ENCODE results near the gene JOSD2. TPM values are rescaled to one million over a fixed set of nuclear protein-coding genes. Genes with fewer than 3 reads are reported as not detected.

JOSD2 gene
- total and polyA plus RNA-seq, 8 donors, result 9.9 to 79.4 (median 61.0) TPM; not detected in 1

- intact Hi-C loops (cut with DNase I; ENCODE audit: low total_unique reads), result no loop called here
- TF ChIP-seq CTCF (IDR thresholded peaks at IDR 0.05) (no peak), EP300 (IDR thresholded peaks at IDR 0.05) (no peak), POLR2AphosphoS5 (IDR thresholded peaks at IDR 0.05) (no peak), POLR2A (IDR thresholded peaks at IDR 0.05) (no peak)
- 90 to 92% (median 92%) methylated on average over 10 of the region's 10 CpGs for WGBS, 5 donors
Observed at GRCh38 chr19:50485284-50485955, 25.6 kb downstream of the JOSD2 start.

GRCh38 chr19:50482916-50483315, 28.1 kb downstream of the JOSD2 start:
- TF ChIP-seq EP300 (IDR thresholded peaks at IDR 0.05) (no peak), POLR2A (IDR thresholded peaks at IDR 0.05) (no peak), POLR2AphosphoS5 (IDR thresholded peaks at IDR 0.05) (no peak)
- Histone ChIP-seq H3K27me3 (peaks cover 0 to 14% (median 5%) of the 10 kb centered on the region in 3 donors), H3K36me3 (peaks cover 37 to 75% (median 72%) of the 10 kb centered on the region in 4 donors), H3K4me3 (no peak overlapping the region), H3K9me3 (no peaks in the 10 kb centered on the region), H3K4me1 (peaks cover under 1 to 14% (median 8%) of the 10 kb centered on the region in 4 donors), H3K27ac (no peak overlapping the region)
- WGBS, 5 donors, result 85 to 89% (median 87%) methylated on average over 10 of the region's 10 CpGs
- no peak for DNase-seq
- intact Hi-C loops (cut with DNase I; ENCODE audit: low total_unique reads), result no loop called here

More at GRCh38 chr19:50485284-50485955, 25.6 kb downstream of the JOSD2 start:
- Histone ChIP-seq H3K4me1 (peaks cover 0 to 5% (median 0%) of the 10 kb centered on the region in 4 donors), H3K27ac (no peak overlapping the region), H3K36me3 (peaks cover 20 to 56% (median 49%) of the 10 kb centered on the region in 4 donors), H3K27me3 (peaks cover 0 to 39% (median 5%) of the 10 kb centered on the region in 3 donors), H3K4me3 (no peak overlapping the region), H3K9me3 (peaks cover 0 to 2% (median 0%) of the 10 kb centered on the region in 4 donors)
- no peak for DNase-seq

- no peaks in the 10 kb centered on the region for H3K9me3 ChIP-seq
- peaks cover 0 to 8% (median 3%) of the 10 kb centered on the region in 3 donors for H3K27me3 ChIP-seq
- peaks cover 37 to 76% (median 72%) of the 10 kb centered on the region in 4 donors for H3K36me3 ChIP-seq
- WGBS, 5 donors, result 78 to 87% (median 87%) methylated on average over 14 to 16 of the region's 16 CpGs
- no peak overlapping the region for H3K4me3 ChIP-seq
- no peak for DNase-seq
- intact Hi-C loops (cut with DNase I; ENCODE audit: low total_unique reads), result no loop called here
- no peak overlapping the region for H3K27ac ChIP-seq
- no peak for TF ChIP-seq POLR2A (IDR thresholded peaks at IDR 0.05)
- no peak for TF ChIP-seq CTCF (IDR thresholded peaks at IDR 0.05)
- no peak for TF ChIP-seq POLR2AphosphoS5 (IDR thresholded peaks at IDR 0.05)
- TF ChIP-seq EP300 (IDR thresholded peaks at IDR 0.05), result no peak
- peaks cover 6 to 19% (median 12%) of the 10 kb centered on the region in 4 donors for H3K4me1 ChIP-seq
Observed at GRCh38 chr19:50482271-50482855, 28.6 kb downstream of the JOSD2 start.

GRCh38 chr19:50481351-50482149, 29.4 kb downstream of the JOSD2 start:
- peaks cover 37 to 76% (median 72%) of the 10 kb centered on the region in 4 donors for H3K36me3 ChIP-seq
- WGBS, 5 donors, result 88 to 96% (median 93%) methylated on average over 16 to 27 of the region's 27 CpGs
- H3K27ac ChIP-seq, result no peak overlapping the region
- peaks cover 12 to 27% (median 18%) of the 10 kb centered on the region in 4 donors for H3K4me1 ChIP-seq
- TF ChIP-seq POLR2AphosphoS5 (IDR thresholded peaks at IDR 0.05) (no peak), EP300 (IDR thresholded peaks at IDR 0.05) (no peak), CTCF (IDR thresholded peaks at IDR 0.05) (no peak), POLR2A (IDR thresholded peaks at IDR 0.05) (no peak)
- H3K4me3 ChIP-seq, result no peak overlapping the region
- DNase-seq, result no peak
- no peaks in the 10 kb centered on the region for H3K27me3 ChIP-seq
- no peaks in the 10 kb centered on the region for H3K9me3 ChIP-seq
- intact Hi-C loops (cut with DNase I; ENCODE audit: low total_unique reads), result no loop called here
